HepG2 (cell line): Measurements from ENCODE around the gene SPPL2B.

Experiments used
- HINFP ChIP-seq: sonication (generic); formaldehyde crosslinking; IDR thresholded peaks from 2 replicates; pipeline ENCODE4 v1.4.0; 2020; ENCODE audit warnings: low read depth, mild to moderate bottlenecking, missing genetic modification reagents
- ZNF75D ChIP-seq: sonication (generic); formaldehyde crosslinking; IDR thresholded peaks from 2 replicates; pipeline ENCODE4 v1.8.1; 2023; ENCODE audit warnings: missing genetic modification reagents, mild to moderate bottlenecking, borderline replicate concordance

- TF ChIP-seq HINFP: no peak
- no peak for TF ChIP-seq ZNF75D (CRISPR knock-in tag)
These were observed 10.5 kb downstream of the SPPL2B start for GRCh38 chr19:2338751-2339643.
